Activated naive CD4-positive, alpha-beta T cell treated with anti-CD3 and anti-CD28 coated beads, Interleukin-2, amount 10 ng/mL, durations not matched to agents 7 days and 5 days (primary cell): ENCODE data around the gene TBC1D9B.
"Not testable (repeated sequence)": the region's sequence is repeated elsewhere in the genome, so short reads cannot be mapped to it uniquely, and the experiment has no call there.

Experiments
- CTCF ChIA-PET: fragments of 350-600 bp; sonication (Branson Sonifier 250); formaldehyde crosslinking; loops from one replicate; lab custom pipeline; 2021; ENCODE audit warnings: antibody characterized with exemption; lab: Charles Lee
- DNase-seq: peaks from one replicate; pipeline ENCODE4 v3.0.0-alpha.2; 2020
- H3K27ac Mint-ChIP-seq: one replicate; pipeline ENCODE4 v1.8.0; 2021; ENCODE audit warnings: mild to moderate bottlenecking, moderate library complexity, mixed read lengths
- H3K27me3 Mint-ChIP-seq: one replicate; pipeline ENCODE4 v1.8.0; 2021; ENCODE audit warnings: mild to moderate bottlenecking, mixed read lengths
- H3K36me3 Mint-ChIP-seq: one replicate; pipeline ENCODE4 v1.8.0; 2021; ENCODE audit warnings: mixed read lengths
- H3K4me1 Mint-ChIP-seq: one replicate; pipeline ENCODE4 v1.8.0; 2021; ENCODE audit warnings: mixed read lengths
- H3K4me3 Mint-ChIP-seq: one replicate; pipeline ENCODE4 v1.8.0; 2021; ENCODE audit warnings: mild to moderate bottlenecking, moderate library complexity, mixed read lengths
- H3K9me3 Mint-ChIP-seq: one replicate; pipeline ENCODE4 v1.8.0; 2021; ENCODE audit warnings: mixed read lengths

Gene TBC1D9B

DNA sequence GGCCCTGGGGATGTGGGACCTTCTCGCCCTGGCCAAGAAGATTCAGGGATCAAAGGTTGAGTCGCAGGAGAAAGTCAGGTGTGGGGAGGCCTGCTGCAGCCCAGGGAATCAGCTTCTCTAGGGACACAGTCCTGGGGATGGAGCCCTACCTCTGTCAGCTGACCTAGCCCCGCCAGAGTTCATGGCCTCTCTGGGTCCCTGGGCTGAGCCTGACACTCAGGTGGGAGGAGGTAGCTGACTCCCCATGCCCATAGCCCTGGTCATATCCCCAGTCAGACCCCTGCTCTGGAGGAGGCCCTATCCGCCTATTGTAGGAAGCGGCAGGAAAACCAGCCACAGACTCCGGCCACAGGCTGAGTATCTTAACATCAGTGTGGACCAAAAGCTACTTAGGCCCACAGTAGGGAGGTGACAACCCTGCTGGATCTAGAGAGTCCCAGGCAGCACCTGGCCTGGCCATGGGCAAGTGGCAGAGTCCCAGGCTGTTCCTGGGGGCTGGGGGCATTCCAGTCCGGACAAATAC is 34.0 kb downstream of the TBC1D9B start:
- Mint-ChIP-seq H3K36me3 (peaks cover 26% of the 10 kb centered on the region), H3K27ac (no peak overlapping the region)

DNA sequence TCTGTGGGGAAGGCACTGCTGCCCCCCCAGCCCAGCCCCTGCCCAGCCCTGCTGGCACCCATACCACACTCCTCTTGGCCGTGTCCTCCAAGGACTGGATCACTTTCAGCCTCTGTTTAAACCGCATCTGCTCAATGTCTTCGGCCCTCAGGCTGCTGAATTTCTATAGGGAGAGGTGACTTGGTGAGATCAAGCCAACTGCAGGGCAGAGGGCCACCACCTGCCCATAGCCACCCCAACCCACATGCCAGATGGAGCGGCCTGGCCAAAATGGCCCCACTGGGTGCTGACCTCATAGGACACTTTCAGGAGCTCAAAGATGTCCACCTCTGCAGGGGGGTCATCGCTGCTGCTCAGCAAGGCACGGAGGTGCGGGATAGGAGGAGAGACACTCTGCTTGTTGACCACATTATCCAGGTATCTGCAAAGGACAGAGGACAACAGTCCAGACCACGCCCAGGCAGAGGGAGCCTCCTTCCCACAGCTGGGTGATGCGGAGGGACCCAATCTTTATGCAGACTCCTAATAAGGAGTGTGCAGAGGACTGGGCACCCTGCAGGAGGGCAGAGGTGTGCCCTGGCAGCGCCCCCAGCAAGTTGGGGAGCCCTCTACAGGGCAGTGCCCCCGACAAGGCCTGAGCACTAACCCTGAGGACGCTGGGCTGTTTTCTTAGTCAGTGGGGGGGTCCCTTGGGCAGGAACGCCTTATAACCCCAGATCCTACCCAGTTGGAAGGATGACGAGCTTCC is 34.7 kb downstream of the TBC1D9B start:
- Mint-ChIP-seq H3K36me3 (peaks cover 26% of the 10 kb centered on the region), H3K9me3 (no peaks in the 10 kb centered on the region), H3K4me1 (no peaks in the 10 kb centered on the region), H3K27ac (no peak overlapping the region), H3K4me3 (no peak overlapping the region), H3K27me3 (no peaks in the 10 kb centered on the region)
- no peak for DNase-seq
- CTCF ChIA-PET, result no interaction called here

More for the DNA sequence above, 34.0 kb downstream of the TBC1D9B start:
- CTCF ChIA-PET, result no interaction called here
- no peak for DNase-seq
- no peaks in the 10 kb centered on the region for H3K9me3 Mint-ChIP-seq
- H3K4me1 Mint-ChIP-seq, result no peaks in the 10 kb centered on the region
- H3K4me3 Mint-ChIP-seq, result no peak overlapping the region
- no peaks in the 10 kb centered on the region for H3K27me3 Mint-ChIP-seq

DNA sequence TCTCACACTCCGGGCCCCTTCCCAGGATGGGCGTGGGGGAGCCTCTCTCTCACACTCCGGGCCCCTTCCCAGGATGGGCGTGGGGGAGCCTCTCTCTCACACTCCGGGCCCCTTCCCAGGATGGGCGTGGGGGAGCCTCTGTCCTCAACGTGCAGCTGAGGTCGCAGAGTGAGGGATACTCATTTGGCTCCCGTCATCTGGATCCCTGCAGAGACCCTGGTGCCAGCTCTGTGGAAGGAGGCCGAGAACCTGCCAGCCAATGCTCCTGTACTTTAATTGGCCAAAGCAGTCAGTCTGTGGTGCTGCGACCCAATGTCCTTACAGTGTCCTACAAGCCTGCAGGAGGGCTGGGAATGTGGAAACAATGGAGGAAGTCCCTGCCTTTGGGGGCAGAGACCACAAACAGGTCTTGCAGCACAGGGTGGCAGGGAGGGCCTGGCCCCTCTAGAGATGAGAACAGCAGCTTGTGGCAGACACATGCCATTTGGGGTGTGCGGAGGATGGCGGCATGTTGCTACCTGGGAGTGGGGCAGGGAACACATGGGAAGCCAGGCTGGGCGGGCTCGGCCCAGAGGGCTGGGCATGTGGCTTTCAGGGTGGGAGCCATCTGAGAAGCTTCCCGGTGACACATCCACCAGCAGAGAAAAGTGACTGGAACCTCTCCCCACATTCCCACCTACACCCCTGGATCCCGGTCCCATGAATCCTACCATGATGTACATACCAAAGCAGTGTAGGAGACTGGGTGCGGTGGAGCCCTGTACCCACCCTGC is 35.5 kb downstream of the TBC1D9B start:
- H3K36me3 Mint-ChIP-seq, result peaks cover 21% of the 10 kb centered on the region
- CTCF ChIA-PET, result interaction anchor here (2.1 kb wide), 1 partner anchor 40 kb away, joined by 4 read pairs; no protein-coding TSS in a partner anchor
- H3K9me3 Mint-ChIP-seq, result no peaks in the 10 kb centered on the region
- no peaks in the 10 kb centered on the region for H3K27me3 Mint-ChIP-seq
- no peaks in the 10 kb centered on the region for H3K4me1 Mint-ChIP-seq
- DNase-seq, result no peak
- no peak overlapping the region for H3K27ac Mint-ChIP-seq
- H3K4me3 Mint-ChIP-seq, result no peak overlapping the region

DNA sequence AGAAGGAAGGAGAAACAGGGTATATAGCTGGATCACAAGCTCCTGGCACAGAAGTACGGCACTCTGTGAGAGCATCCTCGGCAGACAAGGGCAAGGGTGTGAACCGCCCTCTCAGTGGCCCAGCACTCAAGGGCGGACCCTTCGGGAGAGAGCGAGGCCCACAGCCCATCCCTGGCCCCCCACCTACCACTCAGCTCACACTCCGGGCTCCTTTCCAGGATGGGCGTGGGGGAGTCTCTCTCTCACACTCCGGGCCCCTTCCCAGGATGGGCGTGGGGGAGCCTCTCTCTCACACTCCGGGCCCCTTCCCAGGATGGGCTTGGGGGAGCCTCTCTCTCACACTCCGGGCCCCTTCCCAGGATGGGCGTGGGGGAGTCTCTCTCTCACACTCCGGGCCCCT is 36.2 kb downstream of the TBC1D9B start:
- not testable (repeated sequence) for H3K27me3 Mint-ChIP-seq, H3K4me1 Mint-ChIP-seq, H3K9me3 Mint-ChIP-seq, DNase-seq, H3K27ac Mint-ChIP-seq, H3K4me3 Mint-ChIP-seq
- CTCF ChIA-PET, result interaction anchor here (1.0 to 2.1 kb wide), 3 partner anchors 11 to 220 kb away, joined by 4 to 6 read pairs (median 4); no protein-coding TSS in a partner anchor
- peaks cover 19% of the 10 kb centered on the region for H3K36me3 Mint-ChIP-seq

DNA sequence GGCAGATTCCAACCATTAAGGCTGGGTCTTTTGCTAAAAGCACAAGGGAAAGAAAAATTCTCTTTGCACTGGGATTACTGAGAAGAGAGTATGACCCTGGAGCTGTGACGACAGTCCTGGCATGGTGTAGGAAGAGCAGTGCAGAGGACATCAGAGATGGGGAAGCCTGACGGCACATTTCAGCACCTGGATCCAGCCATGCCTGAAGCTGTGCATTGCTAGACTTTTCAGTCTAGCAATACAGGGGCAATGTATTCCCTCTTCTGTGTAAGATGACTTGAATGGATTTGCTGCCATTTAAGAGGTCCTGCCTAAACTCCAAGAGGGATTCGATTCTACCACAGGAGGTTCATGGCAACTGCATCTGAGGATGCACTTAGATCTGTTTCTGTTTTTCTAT is 36.7 kb downstream of the TBC1D9B start:
- no peaks in the 10 kb centered on the region for H3K9me3 Mint-ChIP-seq
- no peak for DNase-seq
- CTCF ChIA-PET, result interaction anchor here (1.0 to 2.1 kb wide), 3 partner anchors 11 to 220 kb away, joined by 4 to 6 read pairs (median 4); no protein-coding TSS in a partner anchor
- H3K36me3 Mint-ChIP-seq, result peaks cover 13% of the 10 kb centered on the region
- H3K4me3 Mint-ChIP-seq, result no peak overlapping the region
- H3K27ac Mint-ChIP-seq, result no peak overlapping the region
- no peaks in the 10 kb centered on the region for H3K27me3 Mint-ChIP-seq
- no peaks in the 10 kb centered on the region for H3K4me1 Mint-ChIP-seq

DNA sequence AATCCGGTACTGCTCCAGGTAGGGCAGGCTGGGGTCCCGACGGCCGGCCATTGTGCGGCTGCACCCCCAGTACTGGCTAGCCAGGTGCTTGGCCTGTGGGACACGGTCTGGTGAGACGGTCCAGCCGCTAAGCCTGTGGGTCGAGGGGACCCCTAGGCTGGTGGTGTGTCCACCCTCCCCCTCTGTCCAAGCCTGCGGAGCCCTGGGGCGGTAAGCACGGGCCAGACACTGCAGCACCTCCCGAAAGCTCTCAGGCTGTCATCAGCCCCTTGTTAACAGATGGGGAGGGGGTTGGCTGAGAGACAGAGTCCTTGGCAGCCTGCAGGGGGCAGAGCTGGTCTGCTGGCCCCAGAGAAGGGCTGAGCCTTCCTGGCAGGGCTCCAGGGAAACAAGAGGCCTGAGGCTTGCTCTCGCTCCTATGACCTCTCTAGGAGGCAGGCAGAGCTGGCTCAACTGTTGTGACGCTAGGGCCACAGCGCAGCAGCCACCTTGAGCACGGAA is 37.2 kb downstream of the TBC1D9B start:
- peaks cover 13% of the 10 kb centered on the region for H3K36me3 Mint-ChIP-seq
- H3K27me3 Mint-ChIP-seq, result no peaks in the 10 kb centered on the region
- DNase-seq, result no peak

DNA sequence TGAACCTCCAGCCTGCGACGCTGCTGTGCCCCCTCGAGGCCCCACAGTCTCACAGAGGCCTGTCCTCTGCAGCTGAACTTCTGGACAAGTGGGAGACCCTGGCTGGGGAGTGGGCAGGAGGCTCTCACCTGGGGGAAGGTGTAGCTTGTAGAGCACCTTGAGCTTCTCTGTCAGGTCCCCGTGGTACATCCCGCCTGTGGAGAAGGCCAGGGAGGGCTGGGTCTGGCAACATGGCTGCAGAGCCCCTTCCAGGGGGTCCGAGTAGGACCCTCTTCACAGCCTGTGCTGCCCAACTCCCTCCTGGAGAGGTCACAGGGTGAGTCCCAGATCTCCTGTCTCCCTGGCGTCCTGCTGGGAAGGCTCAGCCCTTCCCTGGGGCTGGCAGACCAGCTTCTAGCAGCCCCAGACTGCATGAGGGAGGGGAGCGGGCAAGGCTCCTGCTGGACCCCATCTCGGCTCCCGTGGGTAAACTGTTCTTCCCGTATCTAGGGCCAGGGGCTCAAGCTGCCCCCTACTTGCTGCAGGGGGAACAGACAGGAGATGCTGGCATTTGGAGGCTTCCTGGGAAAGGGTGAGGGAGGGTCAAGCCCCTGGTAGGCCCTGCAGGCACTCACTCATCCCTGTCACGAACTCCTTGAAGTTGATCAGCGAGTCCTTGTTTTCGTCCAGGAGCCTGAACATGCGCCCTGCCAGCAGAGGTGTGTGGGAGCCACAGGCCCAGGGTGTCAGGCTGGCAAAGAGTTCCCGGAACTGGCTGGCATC is 37.9 kb downstream of the TBC1D9B start:
- no peak for DNase-seq
- CTCF ChIA-PET, result interaction anchor here (1.2 to 2.1 kb wide), 3 partner anchors 10 to 38 kb away, joined by 4 to 6 read pairs (median 5); no protein-coding TSS in a partner anchor
- Mint-ChIP-seq H3K4me3 (no peak overlapping the region), H3K4me1 (no peaks in the 10 kb centered on the region), H3K27me3 (no peaks in the 10 kb centered on the region), H3K9me3 (no peaks in the 10 kb centered on the region), H3K27ac (no peak overlapping the region), H3K36me3 (peaks cover 11% of the 10 kb centered on the region)

More for the DNA sequence above, 37.2 kb downstream of the TBC1D9B start:
- no peaks in the 10 kb centered on the region for H3K4me1 Mint-ChIP-seq
- no peak overlapping the region for H3K4me3 Mint-ChIP-seq
- H3K27ac Mint-ChIP-seq, result peak overlapping the region; percentile 12
- H3K9me3 Mint-ChIP-seq, result no peaks in the 10 kb centered on the region
- CTCF ChIA-PET, result interaction anchor here (1.0 to 2.1 kb wide), 3 partner anchors 12 to 221 kb away, joined by 4 to 6 read pairs (median 4); no protein-coding TSS in a partner anchor

DNA sequence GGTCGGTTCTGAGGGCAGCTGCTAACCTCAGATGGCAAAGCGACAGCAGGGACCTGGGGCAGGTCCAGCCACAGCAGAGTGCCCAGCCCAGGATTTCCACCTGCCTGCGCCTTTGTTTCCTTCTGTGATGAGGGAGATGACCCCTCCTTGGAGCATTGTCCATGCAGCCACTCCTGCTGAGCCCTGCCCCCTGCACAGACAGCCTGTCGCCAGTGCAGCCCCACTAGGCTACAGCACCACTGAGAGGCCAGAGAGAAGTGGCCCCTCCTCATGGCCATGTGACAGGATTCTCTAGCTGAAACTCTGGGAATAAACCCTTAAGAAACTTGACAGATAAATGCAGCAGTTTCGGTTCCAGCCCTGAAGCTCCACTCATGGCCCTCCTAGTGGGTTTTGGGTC is 38.6 kb downstream of the TBC1D9B start:
- CTCF ChIA-PET, result interaction anchor here (1.2 kb wide), 1 partner anchor 10 kb away, joined by 5 read pairs; no protein-coding TSS in a partner anchor
- Mint-ChIP-seq H3K9me3 (no peaks in the 10 kb centered on the region), H3K36me3 (peaks cover 12% of the 10 kb centered on the region), H3K4me3 (no peak overlapping the region), H3K4me1 (no peaks in the 10 kb centered on the region), H3K27me3 (no peaks in the 10 kb centered on the region), H3K27ac (peak overlapping the region; percentile 55)
- DNase-seq, result no peak

DNA sequence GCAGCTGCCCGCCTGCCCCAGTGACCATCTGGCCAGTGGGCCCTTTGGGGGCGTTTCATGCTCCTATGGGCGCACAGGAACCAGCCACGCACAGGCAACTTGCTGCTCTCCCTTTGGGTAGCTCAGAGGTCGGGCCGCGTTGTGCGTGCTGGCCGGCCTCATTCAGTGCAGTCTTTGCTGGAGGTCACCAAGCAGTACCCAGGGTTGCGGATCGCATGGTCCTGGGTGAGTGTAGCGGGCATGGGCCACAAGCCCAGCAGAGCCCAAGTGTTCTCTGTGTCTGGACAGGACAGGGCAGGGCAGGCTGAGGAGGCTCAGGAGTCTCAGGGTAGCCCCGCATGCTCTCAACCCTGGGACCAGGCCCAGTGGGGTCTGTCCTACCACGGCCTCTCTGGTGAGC is 39.2 kb downstream of the TBC1D9B start:
- Mint-ChIP-seq H3K4me3 (no peak overlapping the region), H3K4me1 (no peaks in the 10 kb centered on the region), H3K9me3 (no peaks in the 10 kb centered on the region), H3K27ac (peak overlapping the region; percentile 11), H3K36me3 (peaks cover 15% of the 10 kb centered on the region), H3K27me3 (no peaks in the 10 kb centered on the region)
- DNase-seq, result peak; percentile 9
- CTCF ChIA-PET, result no interaction called here

DNA sequence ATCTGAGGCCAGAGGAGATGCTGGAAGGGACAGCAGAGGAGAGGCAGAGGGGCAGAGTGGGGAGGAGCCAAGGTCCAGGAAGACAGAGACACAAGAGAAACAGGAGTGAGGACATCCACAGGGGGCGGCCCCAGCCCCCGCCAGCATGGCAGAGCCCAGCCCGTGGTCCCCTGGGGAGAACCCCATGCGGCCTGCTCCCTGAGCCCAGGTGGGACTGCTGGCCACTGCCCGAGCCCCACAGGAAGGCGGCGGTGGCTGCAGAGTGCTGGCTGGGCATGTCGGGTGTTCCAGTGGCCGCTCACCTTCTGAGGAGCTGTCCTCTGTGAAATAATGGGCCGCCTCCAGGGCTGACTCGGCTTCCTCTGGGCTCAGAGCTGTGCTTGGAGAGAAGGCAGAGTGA is 40.2 kb downstream of the TBC1D9B start:
- H3K9me3 Mint-ChIP-seq, result no peaks in the 10 kb centered on the region
- H3K4me3 Mint-ChIP-seq, result no peak overlapping the region
- peaks cover 20% of the 10 kb centered on the region for H3K36me3 Mint-ChIP-seq
- no peaks in the 10 kb centered on the region for H3K4me1 Mint-ChIP-seq
- CTCF ChIA-PET, result no interaction called here
- no peaks in the 10 kb centered on the region for H3K27me3 Mint-ChIP-seq
- H3K27ac Mint-ChIP-seq, result no peak overlapping the region
- no peak for DNase-seq

DNA sequence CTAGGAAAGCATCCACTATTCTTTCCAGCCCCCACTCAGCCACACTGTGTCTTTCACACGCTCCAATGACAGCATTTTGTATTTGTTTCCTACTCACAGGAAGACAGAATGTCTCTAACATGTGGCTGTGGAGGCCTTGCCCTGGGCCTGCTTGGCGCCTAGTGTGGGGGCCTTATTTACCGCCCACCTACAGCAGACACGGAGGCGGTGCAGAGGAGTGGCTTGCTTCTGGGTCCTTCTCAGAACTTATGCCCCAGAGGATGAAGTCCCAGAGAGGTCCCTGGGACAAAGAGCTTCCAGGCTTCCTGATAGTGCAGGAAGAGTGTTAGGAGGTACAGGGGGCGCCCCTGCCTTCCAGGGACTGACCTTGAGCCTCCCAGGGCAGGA is 40.6 kb downstream of the TBC1D9B start:
- H3K36me3 Mint-ChIP-seq, result peaks cover 23% of the 10 kb centered on the region
- H3K4me1 Mint-ChIP-seq, result no peaks in the 10 kb centered on the region
- no peak overlapping the region for H3K27ac Mint-ChIP-seq
- DNase-seq, result peak; percentile 17
- no peaks in the 10 kb centered on the region for H3K9me3 Mint-ChIP-seq
- H3K4me3 Mint-ChIP-seq, result no peak overlapping the region
- no peaks in the 10 kb centered on the region for H3K27me3 Mint-ChIP-seq
- CTCF ChIA-PET, result interaction anchor here (1.6 kb wide), 1 partner anchor 11 kb away, joined by 5 read pairs; no protein-coding TSS in a partner anchor

DNA sequence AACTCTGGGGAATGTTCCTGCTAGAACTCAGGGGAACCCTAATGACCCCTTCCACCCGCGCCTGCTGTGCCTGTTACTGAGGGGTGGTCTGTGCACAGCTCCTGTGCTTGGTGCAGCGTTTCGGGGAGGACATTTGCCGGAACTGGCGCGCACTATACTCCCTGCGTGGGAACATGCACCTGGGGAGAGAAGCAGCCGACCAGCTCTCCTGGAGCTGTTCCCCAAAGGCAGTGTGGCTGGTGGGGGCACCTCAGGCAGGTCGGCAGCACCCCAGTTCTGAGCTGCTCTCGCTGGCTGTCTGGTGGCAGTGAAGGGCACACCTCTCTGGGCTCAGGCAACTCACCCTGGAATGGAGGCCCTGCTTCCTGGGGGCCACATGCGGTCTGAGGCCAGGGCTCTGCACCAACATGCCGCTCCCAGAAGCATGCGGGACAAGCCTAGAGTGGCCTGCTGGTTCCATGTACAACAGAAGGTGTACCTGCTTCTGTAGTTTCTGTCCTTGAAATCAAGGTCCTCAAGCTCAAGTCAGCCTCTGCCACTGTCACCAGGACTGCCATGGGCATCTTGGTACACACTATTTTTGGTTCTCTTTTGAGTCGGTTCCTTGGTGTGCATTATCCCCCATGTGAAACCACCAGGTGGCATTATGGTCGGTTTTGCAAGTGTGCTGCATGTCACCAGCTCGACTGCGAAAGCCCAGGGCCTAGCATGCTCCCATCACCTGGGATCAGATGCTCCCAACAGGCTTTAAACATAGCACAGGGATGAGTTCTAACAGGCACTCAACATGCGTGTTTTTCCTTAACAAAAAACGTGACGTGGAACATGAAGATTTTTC is 41.2 kb downstream of the TBC1D9B start:
- DNase-seq, result peak; percentile 37
- H3K27ac Mint-ChIP-seq, result peak overlapping the region; percentile 37
- CTCF ChIA-PET, result interaction anchor here (1.1 to 1.6 kb wide), 2 partner anchors 10 to 104 kb away, joined by 3 to 5 read pairs; no protein-coding TSS in a partner anchor
- H3K9me3 Mint-ChIP-seq, result no peaks in the 10 kb centered on the region
- H3K4me1 Mint-ChIP-seq, result no peaks in the 10 kb centered on the region
- H3K4me3 Mint-ChIP-seq, result no peak overlapping the region
- peaks cover 23% of the 10 kb centered on the region for H3K36me3 Mint-ChIP-seq
- no peaks in the 10 kb centered on the region for H3K27me3 Mint-ChIP-seq
